Tibial nerve (tissue), 4 donors: ENCODE measurements around the gene FXYD3. TPM values are rescaled to one million over a fixed set of nuclear protein-coding genes. Genes with fewer than 3 reads are reported as not detected.

Source experiments
- DNase-seq, 2 donors: peaks; one replicate each; pipeline ENCODE4 v3.0.0-alpha.2; 2019; ENCODE audit warnings: low spot score in 2 of 2
- H3K27ac ChIP-seq, 4 donors: fragments of 200-600 bp; sonication (generic) in 3 of 4; one replicate each; pipeline ENCODE4 v1.5.1; 2017 to 2019; ENCODE audit warnings: mild to moderate bottlenecking in 1 of 4
- H3K27me3 ChIP-seq, 2 donors: fragments of 200-600 bp; sonication (generic) in 1 of 2; one replicate each; pipeline versions ENCODE4 v1.5.1 to v1.6.0; 2017 to 2019
- H3K36me3 ChIP-seq, 3 donors: fragments of 200-600 bp; sonication (generic); one replicate each; pipeline ENCODE4 v1.5.1; 2018 to 2019
- H3K4me1 ChIP-seq, 4 donors: fragments of 200-600 bp; sonication (generic) in 3 of 4; one replicate each; pipeline ENCODE4 v1.5.1; 2017 to 2019
- H3K4me3 ChIP-seq, 4 donors: fragments of 200-600 bp; sonication (generic) in 3 of 4; one replicate each; pipeline ENCODE4 v1.5.1; 2017 to 2019; ENCODE audit warnings: mild to moderate bottlenecking in 1 of 4, moderate library complexity in 1 of 4
- H3K9me3 ChIP-seq, 4 donors: fragments of 200-600 bp; sonication (generic) in 3 of 4; one replicate each; pipeline ENCODE4 v1.5.1; 2017 to 2019
- EP300 ChIP-seq, 2 donors: sonication (generic); formaldehyde crosslinking; IDR thresholded peaks; one replicate each; pipeline ENCODE4 v1.6.1; 2017; ENCODE audit warnings: antibody characterized with exemption in 2 of 2, mild to moderate bottlenecking in 1 of 2
- POLR2A ChIP-seq, 2 donors: fragments of 450-650 bp; IDR thresholded peaks; one replicate each; pipeline ENCODE4 v1.6.1; 2017; ENCODE audit warnings: antibody characterized with exemption in 2 of 2, mild to moderate bottlenecking in 2 of 2, moderate library complexity in 2 of 2
- WGBS, 2 donors: methylation state at CpG; one replicate each; pipeline ENCODE4 v1.1.5; 2018; 5-methylcytosine and 5-hydroxymethylcytosine counted together
- total RNA-seq, 4 donors: library from RNA; depleted of rRNA; stranded (reverse); fragments of >200 nt; gene quantifications; one replicate each; pipeline ENCODE4 v1.1.0, GENCODE V29; 2016
- TF ChIP-seq, protein P1 (sequence below), 5 experiments: fragments of 200-600 bp in 3 of 5; fragments of 450-650 bp in 2 of 5; sonication (generic) in 3 of 5; IDR thresholded peaks; one replicate each; pipeline ENCODE4 v1.5.1; 2016 to 2019; ENCODE audit warnings: antibody characterized with exemption in 5 of 5, mild to moderate bottlenecking in 3 of 5, moderate library complexity in 2 of 5

The FXYD3 gene
- total RNA-seq, 4 donors from 2014 or later = 10.8 to 33.9 (median 16.6) TPM

DNA sequence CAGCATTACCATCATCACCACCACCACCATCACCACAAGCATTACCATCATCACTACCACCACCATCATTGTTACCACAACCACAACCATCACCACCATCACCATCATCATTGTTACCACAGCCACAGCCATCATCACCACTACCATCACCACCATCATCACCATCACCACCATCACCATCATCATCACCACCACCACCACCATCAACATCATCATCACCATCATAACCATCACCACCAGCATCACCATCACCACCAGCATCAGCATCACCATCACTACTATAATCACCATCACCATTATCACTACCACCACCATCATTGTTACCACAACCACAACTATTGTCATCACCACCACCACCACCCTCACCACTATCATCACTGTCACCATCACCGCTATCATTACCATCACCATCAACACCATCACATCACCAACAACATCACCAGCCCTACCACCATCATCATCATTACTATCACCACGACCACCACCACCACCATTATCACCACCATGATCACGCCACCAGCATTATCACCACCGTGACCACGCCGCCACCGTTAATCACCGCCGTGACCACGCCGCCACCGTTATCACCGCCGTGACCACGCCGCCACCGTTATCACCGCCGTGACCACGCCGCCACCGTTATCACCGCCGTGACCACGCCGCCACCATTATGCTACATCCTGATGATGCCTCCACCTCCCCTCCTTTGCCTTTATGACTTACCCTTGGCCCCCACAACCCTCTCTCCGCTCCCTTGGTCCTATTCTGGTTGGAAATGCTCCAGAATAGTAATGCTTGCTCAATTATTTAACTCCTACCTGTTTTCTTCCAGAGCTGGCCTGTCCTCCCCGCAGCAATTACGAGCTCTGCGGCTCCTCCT, 10.0 kb upstream of the FXYD3 start:
- Histone ChIP-seq H3K9me3 (no peaks in the 10 kb centered on the region), H3K27me3 (no peaks in the 10 kb centered on the region), H3K27ac (peak overlapping the region; percentile 75 to 96 (median 88)), H3K4me1 (peaks cover 0 to 44% (median 16%) of the 10 kb centered on the region in 4 donors), H3K36me3 (no peaks in the 10 kb centered on the region), H3K4me3 (no peak overlapping the region)
- TF ChIP-seq POLR2A (IDR thresholded peaks at IDR 0.05) (no peak), EP300 (IDR thresholded peaks at IDR 0.05) (no peak)
- TF ChIP-seq, protein P1, sequence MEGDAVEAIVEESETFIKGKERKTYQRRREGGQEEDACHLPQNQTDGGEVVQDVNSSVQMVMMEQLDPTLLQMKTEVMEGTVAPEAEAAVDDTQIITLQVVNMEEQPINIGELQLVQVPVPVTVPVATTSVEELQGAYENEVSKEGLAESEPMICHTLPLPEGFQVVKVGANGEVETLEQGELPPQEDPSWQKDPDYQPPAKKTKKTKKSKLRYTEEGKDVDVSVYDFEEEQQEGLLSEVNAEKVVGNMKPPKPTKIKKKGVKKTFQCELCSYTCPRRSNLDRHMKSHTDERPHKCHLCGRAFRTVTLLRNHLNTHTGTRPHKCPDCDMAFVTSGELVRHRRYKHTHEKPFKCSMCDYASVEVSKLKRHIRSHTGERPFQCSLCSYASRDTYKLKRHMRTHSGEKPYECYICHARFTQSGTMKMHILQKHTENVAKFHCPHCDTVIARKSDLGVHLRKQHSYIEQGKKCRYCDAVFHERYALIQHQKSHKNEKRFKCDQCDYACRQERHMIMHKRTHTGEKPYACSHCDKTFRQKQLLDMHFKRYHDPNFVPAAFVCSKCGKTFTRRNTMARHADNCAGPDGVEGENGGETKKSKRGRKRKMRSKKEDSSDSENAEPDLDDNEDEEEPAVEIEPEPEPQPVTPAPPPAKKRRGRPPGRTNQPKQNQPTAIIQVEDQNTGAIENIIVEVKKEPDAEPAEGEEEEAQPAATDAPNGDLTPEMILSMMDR (IDR thresholded peaks at IDR 0.05) = no peak
- no peak for DNase-seq
- 82 to 86% methylated on average over 30 of the region's 30 CpGs for WGBS, 2 donors

DNA sequence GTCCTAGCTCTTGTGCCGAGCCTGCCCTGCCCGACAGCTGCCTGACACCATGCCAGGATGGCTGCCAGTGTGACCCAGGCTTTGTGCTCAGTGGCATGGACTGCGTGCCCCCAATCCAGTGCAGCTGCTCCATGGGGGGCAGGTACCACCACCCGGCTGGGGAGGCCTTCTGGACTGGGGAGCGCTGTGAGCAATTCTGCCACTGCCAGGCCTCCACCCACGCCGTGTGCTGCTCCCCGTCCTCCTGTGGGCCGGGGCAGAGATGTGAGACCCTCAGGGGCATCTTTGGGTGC, 9.4 kb upstream of the FXYD3 start:
- H3K9me3 ChIP-seq = no peaks in the 10 kb centered on the region
- H3K27ac ChIP-seq = peak overlapping the region; percentile 75 to 96 (median 88)
- no peak for TF ChIP-seq EP300 (IDR thresholded peaks at IDR 0.05)
- TF ChIP-seq, protein P1 (IDR thresholded peaks at IDR 0.05) = no peak
- TF ChIP-seq POLR2A (IDR thresholded peaks at IDR 0.05) = no peak
- H3K4me1 ChIP-seq = peaks cover 0 to 50% (median 17%) of the 10 kb centered on the region in 4 donors
- no peak for DNase-seq
- no peak overlapping the region for H3K4me3 ChIP-seq
- H3K36me3 ChIP-seq = no peaks in the 10 kb centered on the region
- H3K27me3 ChIP-seq = no peaks in the 10 kb centered on the region
- 60 to 72% methylated on average over 7 to 9 of the region's 9 CpGs for WGBS, 2 donors

- TF ChIP-seq EP300 (IDR thresholded peaks at IDR 0.05) (no peak), POLR2A (IDR thresholded peaks at IDR 0.05) (no peak)
- TF ChIP-seq, protein P1 (IDR thresholded peaks at IDR 0.05) = no peak
- Histone ChIP-seq H3K9me3 (no peaks in the 10 kb centered on the region), H3K4me1 (peaks cover 0 to 58% (median 17%) of the 10 kb centered on the region in 4 donors), H3K27me3 (no peaks in the 10 kb centered on the region), H3K4me3 (no peak overlapping the region), H3K36me3 (no peaks in the 10 kb centered on the region), H3K27ac (peak overlapping the region; percentile 75 to 96 (median 88))
- 19 to 46% methylated on average over 1 to 2 of the region's 2 CpGs for WGBS, 2 donors
- DNase-seq = no peak
Observed at GRCh38 chr19:35106898-35107541, 8.6 kb upstream of the FXYD3 start.

DNA sequence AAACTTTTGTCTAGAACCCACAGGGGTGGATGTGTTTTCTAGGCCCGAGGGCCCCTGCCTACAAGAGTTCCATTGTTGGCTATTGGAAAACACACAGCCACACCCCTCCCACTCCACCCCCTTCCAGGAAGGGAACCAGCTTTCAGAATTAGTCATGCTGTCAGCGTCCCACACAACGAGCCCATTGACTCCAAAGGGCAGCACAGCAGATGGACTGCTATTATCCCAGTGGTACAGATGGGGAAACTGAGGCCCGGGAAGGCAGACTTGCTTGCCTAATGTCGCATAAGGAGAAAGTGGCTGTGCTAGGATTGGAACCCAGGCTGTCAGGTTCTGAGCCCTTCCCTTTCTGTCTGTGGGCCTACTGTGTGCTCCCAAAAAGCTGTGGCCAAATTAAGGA, 8.1 kb upstream of the FXYD3 start:
- Histone ChIP-seq H3K27ac (peak overlapping the region; percentile 75 to 99 (median 93)), H3K4me3 (no peak overlapping the region), H3K27me3 (no peaks in the 10 kb centered on the region), H3K9me3 (no peaks in the 10 kb centered on the region), H3K4me1 (peaks cover 0 to 61% (median 17%) of the 10 kb centered on the region in 4 donors), H3K36me3 (no peaks in the 10 kb centered on the region)
- TF ChIP-seq, protein P1 (IDR thresholded peaks at IDR 0.05) = no peak
- peak; percentile 57 to 96 for TF ChIP-seq EP300 (IDR thresholded peaks at IDR 0.05)
- TF ChIP-seq POLR2A (IDR thresholded peaks at IDR 0.05) = peak in 1 of 2 donors; percentile 33
- 21 to 25% methylated on average over 4 to 5 of the region's 5 CpGs for WGBS, 2 donors
- DNase-seq = peak; percentile 51 to 57

- Histone ChIP-seq H3K9me3 (no peaks in the 10 kb centered on the region), H3K4me1 (peaks cover 0 to 69% (median 17%) of the 10 kb centered on the region in 4 donors), H3K27me3 (no peaks in the 10 kb centered on the region), H3K36me3 (no peaks in the 10 kb centered on the region), H3K27ac (peak overlapping the region; percentile 74 to 99 (median 93)), H3K4me3 (no peak overlapping the region)
- TF ChIP-seq EP300 (IDR thresholded peaks at IDR 0.05) (no peak), POLR2A (IDR thresholded peaks at IDR 0.05) (no peak)
- TF ChIP-seq, protein P1 (IDR thresholded peaks at IDR 0.05) = no peak
- WGBS, 2 donors = 72 to 74% methylated on average over 11 of the region's 11 CpGs
- no peak for DNase-seq
Observed at GRCh38 chr19:35108730-35109129, 6.9 kb upstream of the FXYD3 start.
